Prostate gland (tissue), 2 donors: ENCODE data around the gene SF1.

Experiments used
- POLR2A ChIP-seq: fragments of 450-650 bp; IDR thresholded peaks from one replicate; pipeline ENCODE4 v1.6.1; 2016; ENCODE audit warnings: antibody characterized with exemption, mild to moderate bottlenecking
- POLR2AphosphoS5 ChIP-seq: sonication (generic); formaldehyde crosslinking; IDR thresholded peaks from one replicate; pipeline ENCODE4 v1.6.1; 2017; ENCODE audit warnings: antibody characterized with exemption
- TF ChIP-seq, protein P1 (sequence below), 4 experiments: fragments of 200-600 bp in 2 of 4; fragments of 450-650 bp in 2 of 4; sonication (generic) in 2 of 4; IDR thresholded peaks; 1 replicate in 3 of 4; 2 replicates in 1 of 4; pipeline ENCODE4 v1.5.1; 2016 to 2019; ENCODE audit warnings: antibody characterized with exemption in 4 of 4, mild to moderate bottlenecking in 2 of 4, moderate library complexity in 2 of 4

GRCh38 chr11:64766881-64767280 is 11.5 kb downstream of the SF1 start:
- TF ChIP-seq POLR2A (no peak), POLR2AphosphoS5 (no peak)
- TF ChIP-seq, protein P1, sequence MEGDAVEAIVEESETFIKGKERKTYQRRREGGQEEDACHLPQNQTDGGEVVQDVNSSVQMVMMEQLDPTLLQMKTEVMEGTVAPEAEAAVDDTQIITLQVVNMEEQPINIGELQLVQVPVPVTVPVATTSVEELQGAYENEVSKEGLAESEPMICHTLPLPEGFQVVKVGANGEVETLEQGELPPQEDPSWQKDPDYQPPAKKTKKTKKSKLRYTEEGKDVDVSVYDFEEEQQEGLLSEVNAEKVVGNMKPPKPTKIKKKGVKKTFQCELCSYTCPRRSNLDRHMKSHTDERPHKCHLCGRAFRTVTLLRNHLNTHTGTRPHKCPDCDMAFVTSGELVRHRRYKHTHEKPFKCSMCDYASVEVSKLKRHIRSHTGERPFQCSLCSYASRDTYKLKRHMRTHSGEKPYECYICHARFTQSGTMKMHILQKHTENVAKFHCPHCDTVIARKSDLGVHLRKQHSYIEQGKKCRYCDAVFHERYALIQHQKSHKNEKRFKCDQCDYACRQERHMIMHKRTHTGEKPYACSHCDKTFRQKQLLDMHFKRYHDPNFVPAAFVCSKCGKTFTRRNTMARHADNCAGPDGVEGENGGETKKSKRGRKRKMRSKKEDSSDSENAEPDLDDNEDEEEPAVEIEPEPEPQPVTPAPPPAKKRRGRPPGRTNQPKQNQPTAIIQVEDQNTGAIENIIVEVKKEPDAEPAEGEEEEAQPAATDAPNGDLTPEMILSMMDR (IDR thresholded peaks at IDR 0.05), result no peak
